Measurements from ENCODE around the gene SIL1.
"Not testable (repeated sequence)": the region's sequence is repeated elsewhere in the genome, so short reads cannot be mapped to it uniquely, and the experiment has no call there.

Gene SIL1

DNA sequence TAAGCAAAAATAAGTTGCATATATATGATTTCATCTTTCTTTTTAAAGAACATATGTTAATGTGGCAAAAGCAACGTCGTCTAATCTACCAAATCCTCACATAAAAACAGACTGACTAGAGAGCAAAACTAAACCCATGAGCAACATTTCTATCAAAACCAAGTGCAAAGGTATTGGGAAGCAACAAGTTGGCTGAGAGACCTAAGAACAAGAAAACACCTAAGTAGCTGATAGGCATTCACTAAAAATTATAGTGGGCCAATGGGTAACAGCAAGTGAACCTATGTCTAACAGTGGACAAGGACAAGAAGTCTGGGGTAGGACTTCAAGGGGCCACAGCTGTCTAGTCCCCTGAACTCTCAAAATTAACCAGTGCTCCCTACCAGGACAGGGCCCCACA is 130.1 kb downstream of the SIL1 start:
- DNase-seq (ENCODE audit: low read depth) = no peak

DNA sequence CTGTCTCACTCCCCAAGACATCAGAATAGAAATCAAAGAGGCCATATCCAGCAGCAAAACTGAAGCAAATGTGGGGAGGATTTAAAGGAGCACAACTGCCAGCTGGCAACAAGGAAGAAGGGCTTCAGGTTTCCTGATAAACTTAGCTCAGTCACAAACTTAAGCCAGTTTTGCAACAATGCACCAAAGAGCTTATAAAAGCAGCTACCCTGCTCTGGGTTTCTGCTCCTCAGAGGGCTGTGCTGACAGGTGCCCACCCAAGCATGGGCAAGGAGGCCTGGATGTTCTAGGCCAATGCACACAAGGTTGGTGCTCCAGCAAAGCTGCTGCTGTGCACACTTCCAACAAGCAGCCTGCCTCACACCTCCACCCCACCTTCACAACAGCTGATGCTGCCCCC is 132.9 kb downstream of the SIL1 start:
- no peak for DNase-seq (ENCODE audit: low read depth)

- DNase-seq (ENCODE audit: low read depth) = no peak
Measured at GRCh38 chr5:139064613-139065012, 133.6 kb downstream of the SIL1 start.

GRCh38 chr5:139063664-139064054 is 134.5 kb downstream of the SIL1 start:
- DNase-seq (ENCODE audit: low read depth) = no peak

DNA sequence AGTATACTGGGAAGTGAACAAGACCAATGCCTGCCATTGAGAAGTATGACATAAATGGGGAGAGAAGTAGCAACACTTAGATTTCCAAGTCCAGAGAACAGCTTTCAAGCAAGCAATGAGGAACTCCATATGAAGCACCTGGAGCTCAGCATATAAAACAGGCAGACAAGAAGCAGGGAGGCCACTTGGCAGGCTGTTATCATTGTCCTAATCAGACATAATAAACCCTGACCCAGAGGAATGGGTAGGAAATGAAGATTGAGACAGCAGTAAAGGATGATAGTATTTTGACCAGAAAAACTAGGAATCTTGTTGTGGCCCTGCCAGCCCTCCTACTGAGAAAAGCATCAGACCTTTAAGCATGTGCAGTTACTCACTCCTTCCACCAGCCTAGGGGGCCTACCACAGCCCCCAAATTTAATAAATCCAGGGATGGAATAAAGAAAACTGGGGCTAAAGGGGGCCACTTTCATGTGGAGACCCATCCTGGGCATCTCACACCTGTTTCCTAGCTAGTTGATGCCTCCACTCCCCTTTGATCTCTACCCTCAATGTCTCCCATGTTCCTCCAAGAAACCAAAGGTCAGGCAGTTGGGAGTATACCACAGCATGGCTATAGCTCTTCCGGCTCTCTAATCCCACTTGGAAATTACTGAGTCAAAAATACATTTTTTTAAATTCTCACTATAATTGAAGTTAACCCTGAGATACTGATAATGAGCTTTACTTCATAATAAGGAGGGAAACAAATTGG is 135.1 kb downstream of the SIL1 start:
- no peak for DNase-seq (ENCODE audit: low read depth)

- DNase-seq (ENCODE audit: low read depth) = no peak
Measured at GRCh38 chr5:139061856-139062255, 136.3 kb downstream of the SIL1 start.

DNA sequence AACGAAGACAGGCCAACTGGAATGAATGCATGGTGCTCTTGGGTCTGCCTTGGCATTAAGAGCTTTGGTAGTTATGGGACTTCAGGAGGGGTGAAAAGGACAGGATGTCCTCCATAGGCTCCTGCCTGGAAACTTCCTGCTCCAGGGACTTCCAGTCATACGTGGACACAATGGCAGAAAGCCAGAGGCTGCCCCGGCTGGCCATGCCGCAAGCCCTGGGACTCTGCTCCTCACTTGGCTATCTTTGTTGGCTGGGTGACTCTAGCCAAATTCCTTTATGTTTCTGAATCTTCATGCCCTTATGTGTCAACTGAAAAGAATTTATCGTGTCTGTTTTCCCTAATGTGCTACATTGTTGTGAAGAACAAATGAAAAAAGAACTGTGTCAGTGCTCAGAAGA is 136.9 kb downstream of the SIL1 start:
- no peak for DNase-seq (ENCODE audit: low read depth)

GRCh38 chr5:139058121-139058520 is 140.0 kb downstream of the SIL1 start:
- no peak for DNase-seq (ENCODE audit: low read depth)

DNA sequence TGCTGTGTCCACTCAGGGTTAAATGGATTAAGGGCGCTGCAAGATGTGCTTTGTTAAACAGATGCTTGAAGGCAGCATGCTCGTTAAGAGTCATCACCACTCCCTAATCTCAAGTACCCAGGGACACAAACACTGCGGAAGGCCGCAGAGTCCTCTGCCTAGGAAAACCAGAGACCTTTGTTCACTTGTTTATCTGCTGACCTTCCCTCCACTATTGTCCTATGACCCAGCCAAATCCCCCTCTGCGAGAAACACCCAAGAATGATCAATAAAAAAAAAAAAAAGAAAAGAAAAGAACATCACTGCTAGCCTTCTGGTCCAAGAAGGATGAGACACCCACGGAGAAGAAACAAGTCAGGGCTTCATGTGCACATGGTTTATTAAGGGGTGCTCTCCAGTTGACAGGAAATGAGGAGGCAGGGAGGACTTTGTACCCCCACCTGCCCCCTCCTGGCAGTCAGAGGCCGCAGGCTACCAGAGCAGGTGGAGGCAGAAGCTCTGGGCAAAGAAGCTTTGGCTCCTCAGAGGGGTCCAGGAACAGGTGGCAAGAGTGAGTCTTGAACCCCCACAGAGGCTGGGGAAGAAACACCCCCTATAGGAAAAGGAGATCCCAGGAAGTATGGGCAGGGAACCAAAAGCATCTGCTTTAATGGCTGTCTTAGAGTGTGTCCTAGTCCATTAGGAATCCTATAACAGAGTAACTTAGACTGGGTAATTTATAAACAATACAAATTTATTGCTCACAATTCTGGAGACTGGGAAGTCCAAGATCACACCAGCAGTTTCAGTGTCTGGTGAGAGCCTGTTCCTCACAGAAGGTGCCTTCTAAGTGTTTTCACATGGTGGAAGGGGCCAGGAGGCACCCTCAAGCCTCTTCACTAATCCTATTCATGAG is 140.9 kb downstream of the SIL1 start:
- not testable (repeated sequence) for DNase-seq (ENCODE audit: low read depth)

GRCh38 chr5:139052975-139053374 is 145.2 kb downstream of the SIL1 start:
- no peak for DNase-seq (ENCODE audit: low read depth)

DNA sequence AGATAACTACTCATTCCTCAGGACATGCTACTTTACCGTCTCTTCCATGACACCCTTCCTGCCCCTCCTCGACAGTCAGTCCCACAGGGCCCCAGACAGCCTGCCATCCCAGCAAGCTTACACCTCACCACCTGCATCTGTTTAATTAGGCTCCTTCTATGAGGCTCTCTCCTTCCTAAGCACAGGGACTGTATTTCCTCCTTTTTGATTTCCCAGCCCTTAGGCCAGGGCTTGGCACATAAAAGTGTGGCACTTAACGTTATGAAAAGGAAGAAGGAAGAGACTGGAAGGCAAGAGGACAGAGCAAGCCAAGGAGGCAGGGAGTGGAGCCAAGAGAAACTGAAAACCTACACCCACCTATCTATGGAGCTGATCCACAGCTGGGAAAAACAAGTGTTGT is 146.8 kb downstream of the SIL1 start:
- DNase-seq (ENCODE audit: low read depth) = no peak

DNA sequence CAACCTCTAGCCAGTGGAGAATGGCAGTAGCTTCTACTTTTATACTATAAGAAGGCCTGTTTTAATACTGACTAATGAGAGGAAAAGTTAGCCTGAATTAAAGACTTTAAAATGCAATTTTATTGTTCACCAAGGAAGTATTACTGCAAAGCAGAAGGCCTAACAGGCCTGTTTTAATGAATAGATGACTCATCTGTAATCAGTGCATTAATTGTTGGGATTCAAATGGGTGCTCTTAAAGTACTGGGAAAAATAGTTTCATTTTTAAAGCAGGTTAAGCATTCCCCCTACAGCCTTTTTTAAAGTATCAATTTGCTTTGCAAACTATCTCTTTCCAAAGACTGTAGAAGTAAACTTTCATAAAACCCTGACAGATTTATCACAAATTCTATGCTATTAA is 147.7 kb downstream of the SIL1 start:
- DNase-seq (ENCODE audit: low read depth) = no peak

DNA sequence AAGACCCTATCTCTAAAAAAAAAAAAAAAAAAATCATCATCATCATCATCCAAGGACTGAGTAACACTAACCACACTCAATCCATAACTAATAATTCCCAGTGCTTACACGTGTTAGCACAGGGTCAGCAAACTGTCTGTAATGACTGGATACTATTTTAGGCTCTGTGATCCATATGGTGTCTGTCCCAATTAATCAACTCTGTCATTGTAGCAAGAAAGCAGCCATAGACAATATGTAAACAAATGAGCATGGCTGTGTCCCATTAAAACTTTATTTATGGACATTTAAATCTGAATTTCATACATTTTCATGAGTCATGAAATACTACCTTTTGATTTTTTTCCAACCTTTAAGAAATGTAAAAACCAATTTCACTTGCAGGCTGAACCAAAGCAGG is 148.4 kb downstream of the SIL1 start:
- DNase-seq (ENCODE audit: low read depth) = no peak

GRCh38 chr5:139046551-139046950 is 151.6 kb downstream of the SIL1 start:
- no peak for DNase-seq (ENCODE audit: low read depth)

DNA sequence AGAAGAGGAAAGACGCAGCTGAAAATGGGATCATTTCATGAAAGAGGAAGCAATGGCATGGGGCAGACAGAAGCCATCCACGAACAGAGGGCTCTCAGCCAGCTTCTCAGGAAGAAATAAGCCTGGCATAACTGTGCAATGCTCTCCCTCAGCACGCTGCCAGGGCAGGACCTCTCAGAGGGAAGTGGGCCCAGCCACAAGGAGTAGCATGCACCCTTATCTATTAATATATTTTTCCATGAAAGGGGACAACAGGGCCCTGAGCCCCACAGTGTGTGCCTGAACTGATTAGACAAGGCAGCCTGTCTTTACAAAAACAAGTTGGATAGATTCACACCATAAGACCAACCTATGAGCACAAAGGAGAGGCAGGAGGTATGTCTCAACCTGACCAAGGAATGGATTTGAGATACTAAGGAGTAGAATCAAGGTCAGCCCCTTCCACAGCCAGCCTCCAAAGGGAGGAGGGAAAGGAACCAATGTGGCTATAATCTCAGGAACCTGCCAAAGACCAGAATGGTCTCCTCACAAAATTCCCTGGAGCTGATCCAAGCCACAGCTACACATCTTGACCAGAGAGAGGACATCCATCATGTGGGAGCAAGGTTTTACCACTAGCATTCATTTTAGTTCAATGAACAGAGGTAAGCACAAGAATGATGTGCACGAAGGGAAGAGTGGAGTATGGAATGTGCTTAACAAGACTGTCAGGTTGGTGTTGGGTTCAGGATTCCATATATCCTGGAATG is 154.8 kb downstream of the SIL1 start:
- DNase-seq (ENCODE audit: low read depth) = no peak

DNA sequence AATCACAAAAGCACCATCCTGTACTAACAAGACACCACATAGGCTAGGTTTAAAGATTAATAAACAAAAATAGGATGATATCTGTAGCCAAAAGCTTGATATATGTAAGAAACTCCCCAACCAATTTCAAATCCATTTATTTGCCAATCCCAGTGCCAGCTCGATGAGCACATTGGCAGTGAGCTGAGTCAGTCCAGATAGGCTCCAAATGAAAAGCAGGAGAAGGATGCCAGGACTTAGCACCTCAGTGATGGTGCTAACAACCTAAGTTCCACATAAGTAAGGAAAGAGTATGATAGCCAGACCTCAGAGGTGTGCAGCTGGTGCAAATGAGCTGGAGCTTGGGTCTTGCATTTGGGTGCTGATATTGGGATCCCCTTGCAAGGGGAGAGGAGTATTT is 158.1 kb downstream of the SIL1 start:
- DNase-seq (ENCODE audit: low read depth) = no peak

DNA sequence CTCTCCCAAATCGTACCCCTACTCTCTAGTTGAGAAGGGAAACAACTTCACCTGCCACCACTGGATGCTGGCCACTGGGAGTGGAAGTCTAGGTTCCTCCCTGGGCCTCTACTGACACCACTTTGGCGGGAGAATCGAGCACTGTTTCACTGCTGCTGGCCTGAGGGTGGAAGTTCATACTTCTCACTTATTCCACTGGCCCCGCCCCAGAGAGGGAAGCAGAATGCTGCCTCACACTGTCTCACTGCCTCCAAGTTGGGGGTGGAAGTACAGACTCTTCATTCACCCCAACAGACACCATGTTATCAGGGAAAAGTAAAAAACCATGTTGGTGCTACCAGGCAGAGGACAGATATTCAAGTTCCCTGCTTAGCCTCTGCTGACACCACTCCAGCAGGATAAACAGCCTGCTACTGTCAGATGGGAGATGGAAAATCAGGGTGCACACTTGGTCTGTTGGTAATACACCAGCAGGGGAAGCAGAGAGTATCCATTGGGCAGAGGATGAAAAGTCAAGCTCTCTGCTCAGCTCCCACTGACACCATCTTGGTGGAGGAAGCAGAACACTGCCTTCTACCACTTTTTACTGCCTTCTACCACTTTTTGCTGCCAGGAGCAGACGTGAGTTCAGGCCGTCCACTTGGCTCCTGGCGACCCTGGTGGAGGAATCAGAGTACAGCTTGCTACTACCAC is 159.4 kb downstream of the SIL1 start:
- DNase-seq (ENCODE audit: low read depth) = no peak

DNA sequence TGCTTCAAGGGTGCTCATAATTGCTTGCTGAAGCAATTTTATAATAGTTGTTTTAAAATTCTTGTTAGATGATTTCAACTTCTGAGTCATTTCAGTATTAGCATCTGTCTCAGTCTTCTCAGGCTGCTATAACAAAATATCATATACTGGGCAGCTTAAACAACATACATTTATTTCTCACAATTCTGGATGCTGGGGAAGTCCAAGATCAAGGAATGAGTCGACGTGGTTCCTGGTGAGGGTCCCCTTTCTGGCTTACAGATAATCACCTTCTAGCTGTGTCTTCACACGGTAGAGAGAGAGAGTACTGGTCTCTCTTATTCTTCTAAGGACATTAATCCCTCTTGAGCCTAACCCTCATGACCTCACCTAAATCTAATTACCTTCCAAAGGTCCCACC is 160.4 kb downstream of the SIL1 start:
- DNase-seq (ENCODE audit: low read depth) = no peak

DNA sequence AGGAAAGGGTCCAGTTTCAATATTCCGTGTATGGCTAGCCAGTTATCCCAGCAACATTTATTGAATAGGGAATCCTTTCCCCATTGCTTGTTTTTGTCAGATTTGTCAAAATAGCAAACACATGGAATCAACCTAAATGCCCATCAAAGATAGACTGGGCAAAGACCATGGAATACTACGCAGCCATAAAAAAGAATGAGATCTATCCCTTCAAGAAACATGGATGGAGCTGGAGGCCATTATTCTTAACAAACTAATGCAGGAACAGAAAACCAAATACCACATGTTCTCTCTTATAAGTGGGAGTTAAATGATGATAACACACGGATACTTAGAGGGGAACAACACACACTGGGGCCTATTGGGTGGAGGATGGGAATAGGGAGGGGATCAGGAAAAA is 161.8 kb downstream of the SIL1 start:
- not testable (repeated sequence) for DNase-seq (ENCODE audit: low read depth)

DNA sequence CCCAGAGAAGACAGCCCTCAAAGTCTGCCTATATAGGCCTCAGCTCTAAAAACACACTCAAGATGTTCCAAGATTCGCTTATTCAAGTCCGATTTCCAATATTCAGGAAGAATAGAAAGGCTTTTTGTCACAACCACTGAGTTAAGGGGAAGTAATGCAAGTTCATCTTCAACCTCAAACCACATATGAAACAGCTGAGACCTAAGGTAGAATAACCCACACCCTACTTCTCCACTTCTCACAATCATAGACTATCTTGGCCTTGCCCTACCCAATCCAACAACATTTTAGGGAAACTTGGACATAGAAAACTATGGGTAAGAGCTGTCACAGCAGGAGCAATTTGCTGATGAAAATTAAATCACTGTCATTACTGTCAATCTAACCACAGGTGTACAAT is 171.0 kb downstream of the SIL1 start:
- no peak for DNase-seq (ENCODE audit: low read depth)

DNA sequence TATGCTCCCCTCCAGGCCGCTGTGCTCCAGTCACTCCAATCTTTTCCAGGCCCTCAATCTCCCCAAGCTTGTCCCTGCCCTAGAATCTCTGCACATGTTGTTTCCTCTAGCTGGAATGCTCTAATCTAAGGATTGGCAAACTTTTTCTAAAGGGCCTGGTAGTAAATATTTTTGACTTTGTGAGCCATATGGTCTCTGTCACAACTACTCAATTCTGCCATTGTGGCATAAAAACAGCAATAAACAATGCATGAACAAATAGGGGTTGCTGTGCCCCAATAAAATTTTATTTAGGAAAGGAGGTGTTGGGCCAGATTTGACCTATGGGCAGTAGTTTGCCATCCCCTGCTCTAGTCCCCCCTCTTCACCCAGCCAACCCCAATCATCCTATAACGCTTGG is 172.5 kb downstream of the SIL1 start:
- DNase-seq (ENCODE audit: low read depth) = no peak

GRCh38 chr5:139023286-139023685 is 174.9 kb downstream of the SIL1 start:
- DNase-seq (ENCODE audit: low read depth) = no peak

Data from stimulated activated CD8-positive, alpha-beta memory T cell treated with anti-CD3 and anti-CD28 coated beads, Interleukin-15, amount 100 ng/mL, for 24 hours (primary cell).